Measurements from ENCODE around the gene FRS2. TPM values are rescaled to one million over a fixed set of nuclear protein-coding genes. Genes with fewer than 3 reads are reported as not detected.

FRS2 gene
- total and polyA plus RNA-seq, 9 of the 15 experiments (the other 6 are each of a cell fraction or from before 2014, with no cell fraction given) = 1.0 to 9.1 (median 6.0) TPM

- TF ChIP-seq ZNF274 (IDR thresholded peaks at IDR 0.05; ENCODE audit: borderline replicate concordance, low read depth, low read length) (peak; percentile 90), ERF (CRISPR knock-in tag; IDR thresholded peaks at IDR 0.05) (peak; percentile 96), TCFL5 (CRISPR knock-in tag; conservative IDR thresholded peaks at IDR 0.05) (no peak; the same call in 1 of the 2 replicates), MED1 (CRISPR knock-in tag; IDR thresholded peaks at IDR 0.05; ENCODE audit: borderline replicate concordance) (no peak), DIDO1 (tag; IDR thresholded peaks at IDR 0.05; ENCODE audit: low read depth) (peak; percentile 65), MTF1 (CRISPR knock-in tag; IDR thresholded peaks at IDR 0.05; ENCODE audit: borderline replicate concordance) (no peak), TAF15 (IDR thresholded peaks at IDR 0.05; ENCODE audit: low read depth, low read length) (no peak), ZFPM2 (CRISPR knock-in tag; IDR thresholded peaks at IDR 0.05) (no peak), SMARCA4 (IDR thresholded peaks at IDR 0.05) (peak; percentile 95), HDAC3 (IDR thresholded peaks at IDR 0.05; ENCODE audit: borderline replicate concordance, partially characterized antibody) (peak; percentile 97), KLF13 (tag; IDR thresholded peaks at IDR 0.05; ENCODE audit: borderline replicate concordance, low read depth) (no peak), CREB3L1 (IDR thresholded peaks at IDR 0.05; ENCODE audit: borderline replicate concordance, low read depth) (peak; percentile 57; the same call in 1 of the 2 replicates), NFXL1 (CRISPR knock-in tag; IDR thresholded peaks at IDR 0.05) (no peak), FOXK1 (CRISPR knock-in tag; IDR thresholded peaks at IDR 0.05; ENCODE audit: borderline replicate concordance) (no peak), L3MBTL2 (IDR thresholded peaks at IDR 0.05) (peak; percentile 71), ZKSCAN1 (IDR thresholded peaks at IDR 0.05; ENCODE audit: low read depth, low read length) (peak; percentile 84), PHF8 (IDR thresholded peaks at IDR 0.05; ENCODE audit: borderline replicate concordance, low read length) (no peak), CC2D1A (IDR thresholded peaks at IDR 0.05) (peak; percentile 98; the same call in 1 of the 2 replicates), MTA1 (IDR thresholded peaks at IDR 0.05; ENCODE audit: borderline replicate concordance) (peak; percentile 77; the same call in 1 of the 2 replicates), RBM25 (IDR thresholded peaks at IDR 0.05; ENCODE audit: low read depth, low read length, severe bottlenecking) (no peak), ZNF239 (CRISPR knock-in tag; IDR thresholded peaks at IDR 0.05) (0 out of 2 replicates have a peak, but pooled peaks have one; percentile 37), HMGN3 (IDR thresholded peaks at IDR 0.05; ENCODE audit: borderline replicate concordance, extremely low read depth, insufficient read length, low read depth, low read length) (peak; percentile 92), E2F6 (IDR thresholded peaks at IDR 0.05; ENCODE audit: borderline replicate concordance in 1 of 2, extremely low read depth in 1 of 2, insufficient read depth in 1 of 2, insufficient read length in 1 of 2, low read depth in 1 of 2, low read length in 1 of 2, poor library complexity in 1 of 2, severe bottlenecking in 1 of 2) (peak; percentile 36 to 39), SMAD4 (CRISPR knock-in tag; conservative IDR thresholded peaks at IDR 0.05) (peak; percentile 99), TFE3 (CRISPR knock-in tag; IDR thresholded peaks at IDR 0.05) (peak; percentile 63), ILF3 (IDR thresholded peaks at IDR 0.05; ENCODE audit: borderline replicate concordance) (0 out of 2 replicates have a peak, but pooled peaks have one; percentile 45)
Measured at GRCh38 chr12:69623970-69624369, 153.8 kb downstream of the FRS2 start (continued).

Data from K562 (cell line).